ENCODE data around the gene FBXO47. TPM values are rescaled to one million over a fixed set of nuclear protein-coding genes. Genes with fewer than 3 reads are reported as not detected.
A peak's percentile ranks its signal among the peaks of the same experiment; 100 is the strongest.

The FBXO47 gene
- total RNA-seq, 1 donor from 2014 or later, result not detected

DNA sequence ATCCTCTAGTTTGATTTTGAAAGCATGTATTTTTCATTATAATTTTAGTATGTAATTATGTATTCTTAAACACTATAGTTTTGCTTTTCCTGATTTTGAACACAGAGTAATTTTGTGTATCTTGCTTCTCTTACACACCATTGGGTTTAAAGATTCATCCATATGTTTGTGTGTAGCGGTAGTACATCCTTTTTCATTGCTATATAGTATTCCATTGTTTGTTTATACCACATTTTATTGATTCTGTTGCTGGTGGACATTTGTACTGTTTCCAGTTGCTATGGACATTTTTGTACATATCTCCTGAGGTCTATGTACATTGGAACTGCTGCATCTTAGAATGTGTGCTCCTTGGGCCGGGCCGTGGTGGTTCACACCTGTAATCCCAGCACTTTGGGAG is 62.3 kb downstream of the FBXO47 start:
- TF ChIP-seq, protein P1, sequence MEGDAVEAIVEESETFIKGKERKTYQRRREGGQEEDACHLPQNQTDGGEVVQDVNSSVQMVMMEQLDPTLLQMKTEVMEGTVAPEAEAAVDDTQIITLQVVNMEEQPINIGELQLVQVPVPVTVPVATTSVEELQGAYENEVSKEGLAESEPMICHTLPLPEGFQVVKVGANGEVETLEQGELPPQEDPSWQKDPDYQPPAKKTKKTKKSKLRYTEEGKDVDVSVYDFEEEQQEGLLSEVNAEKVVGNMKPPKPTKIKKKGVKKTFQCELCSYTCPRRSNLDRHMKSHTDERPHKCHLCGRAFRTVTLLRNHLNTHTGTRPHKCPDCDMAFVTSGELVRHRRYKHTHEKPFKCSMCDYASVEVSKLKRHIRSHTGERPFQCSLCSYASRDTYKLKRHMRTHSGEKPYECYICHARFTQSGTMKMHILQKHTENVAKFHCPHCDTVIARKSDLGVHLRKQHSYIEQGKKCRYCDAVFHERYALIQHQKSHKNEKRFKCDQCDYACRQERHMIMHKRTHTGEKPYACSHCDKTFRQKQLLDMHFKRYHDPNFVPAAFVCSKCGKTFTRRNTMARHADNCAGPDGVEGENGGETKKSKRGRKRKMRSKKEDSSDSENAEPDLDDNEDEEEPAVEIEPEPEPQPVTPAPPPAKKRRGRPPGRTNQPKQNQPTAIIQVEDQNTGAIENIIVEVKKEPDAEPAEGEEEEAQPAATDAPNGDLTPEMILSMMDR (IDR thresholded peaks at IDR 0.05), result no peak
- TF ChIP-seq EZH2 (IDR thresholded peaks at IDR 0.05), result no peak
- TF ChIP-seq EZH2phosphoT487 (IDR thresholded peaks at IDR 0.05), result no peak
- Histone ChIP-seq H3K9ac (no peak overlapping the region), H2AFZ (replicated peaks) (no peak overlapping the region), H3K9me3 (ENCODE audit: low read depth) (no peaks in the 10 kb centered on the region), H3F3A (ENCODE audit: low read depth) (peaks cover 13% of the 10 kb centered on the region), H3K36me3 (no peaks in the 10 kb centered on the region), H4K20me1 (ENCODE audit: low read depth) (peaks cover 7% of the 10 kb centered on the region), H3K79me2 (ENCODE audit: low read depth) (peaks cover 6% of the 10 kb centered on the region), H3K4me2 (no peak overlapping the region), H3K4me1 (peaks cover 16% of the 10 kb centered on the region), H3K4me3 (no peak overlapping the region), H3K27me3 (no peaks in the 10 kb centered on the region), H3K27ac (no peak overlapping the region)
- Mint-ChIP-seq H3K27ac (no peak overlapping the region), H3K9me3 (no peaks in the 10 kb centered on the region), H3K4me1 (peaks cover 20% of the 10 kb centered on the region), H3K4me3 (no peak overlapping the region), H3K36me3 (peaks cover 7% of the 10 kb centered on the region), H3K27me3 (ENCODE audit: insufficient read depth, low read depth) (peaks cover 2% of the 10 kb centered on the region)
- DNase-seq (ENCODE audit: low spot score), result no peak

DNA sequence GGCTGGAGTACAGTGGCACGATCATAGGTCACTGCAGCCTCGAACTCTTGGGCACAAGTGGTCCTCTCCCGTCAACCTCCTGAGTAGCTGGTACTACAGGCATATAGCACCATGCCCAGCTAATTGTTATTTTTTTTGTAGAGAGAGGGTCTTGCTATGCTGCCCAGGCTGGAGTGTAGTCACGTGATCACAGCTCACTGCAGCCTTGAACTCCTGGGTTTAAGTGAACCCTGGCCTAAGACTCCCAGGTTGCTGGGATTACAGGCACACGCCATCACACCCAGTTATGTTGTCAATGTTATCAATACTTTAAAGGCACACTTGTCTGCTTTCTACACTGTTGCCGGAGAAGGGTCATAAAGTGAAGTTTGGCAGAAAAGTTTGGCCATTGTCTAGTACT is 63.8 kb downstream of the FBXO47 start:
- Histone ChIP-seq H3K27ac (no peak overlapping the region), H3K4me2 (no peak overlapping the region), H3K27me3 (no peaks in the 10 kb centered on the region), H3F3A (ENCODE audit: low read depth) (peaks cover 13% of the 10 kb centered on the region), H4K20me1 (ENCODE audit: low read depth) (peaks cover 7% of the 10 kb centered on the region), H3K4me1 (peaks cover 18% of the 10 kb centered on the region), H3K79me2 (ENCODE audit: low read depth) (peaks cover 6% of the 10 kb centered on the region), H2AFZ (replicated peaks) (no peak overlapping the region), H3K9me3 (ENCODE audit: low read depth) (no peaks in the 10 kb centered on the region), H3K4me3 (no peak overlapping the region), H3K9ac (no peak overlapping the region), H3K36me3 (no peaks in the 10 kb centered on the region)
- Mint-ChIP-seq H3K4me3 (no peak overlapping the region), H3K9me3 (no peaks in the 10 kb centered on the region), H3K27ac (no peak overlapping the region), H3K4me1 (peaks cover 27% of the 10 kb centered on the region), H3K36me3 (peaks cover 11% of the 10 kb centered on the region), H3K27me3 (ENCODE audit: insufficient read depth, low read depth) (no peaks in the 10 kb centered on the region)
- no peak for DNase-seq (ENCODE audit: low spot score)
- TF ChIP-seq EZH2 (IDR thresholded peaks at IDR 0.05), result no peak
- TF ChIP-seq, protein P1 (IDR thresholded peaks at IDR 0.05), result no peak
- no peak for TF ChIP-seq EZH2phosphoT487 (IDR thresholded peaks at IDR 0.05)

DNA sequence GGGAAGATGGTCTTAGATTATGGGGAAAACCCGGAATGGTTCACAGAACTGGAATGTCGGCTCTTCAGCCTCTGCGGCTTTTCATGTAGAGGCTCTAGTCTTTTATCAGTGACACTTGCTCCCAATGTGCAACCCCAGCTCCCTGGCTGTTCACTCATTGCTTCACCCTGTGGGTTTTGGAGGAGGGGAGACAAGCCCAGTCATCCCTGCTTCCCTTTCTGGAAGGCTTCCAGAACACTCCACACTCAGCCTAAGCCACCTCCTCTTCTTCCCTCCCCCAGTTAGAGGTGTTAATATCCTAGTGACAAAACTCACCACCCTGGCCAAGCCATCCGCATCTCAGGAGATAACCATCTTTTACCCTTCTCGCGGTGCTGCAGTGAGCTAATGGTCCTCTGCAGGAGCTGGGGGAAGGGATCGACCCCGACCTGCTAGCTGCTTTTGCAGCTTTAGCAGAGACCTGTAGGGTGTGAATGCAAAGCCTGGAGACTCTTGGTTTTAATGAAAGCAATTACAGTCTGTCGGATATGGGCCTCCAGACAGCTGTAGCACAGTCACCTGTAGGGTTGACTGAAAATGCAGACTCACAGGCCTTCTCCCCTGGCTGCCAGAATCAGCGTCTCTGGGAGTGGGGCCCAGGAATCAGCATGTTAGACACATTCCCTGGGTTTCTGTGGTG is 66.1 kb downstream of the FBXO47 start:
- TF ChIP-seq, protein P1 (IDR thresholded peaks at IDR 0.05), result no peak
- no peak for TF ChIP-seq EZH2 (IDR thresholded peaks at IDR 0.05)
- no peak for TF ChIP-seq EZH2phosphoT487 (IDR thresholded peaks at IDR 0.05)
- no peak for DNase-seq (ENCODE audit: low spot score)
- Histone ChIP-seq H3K27me3 (no peaks in the 10 kb centered on the region), H3K27ac (peak overlapping the region; percentile 71), H3K79me2 (ENCODE audit: low read depth) (peaks cover 6% of the 10 kb centered on the region), H3F3A (ENCODE audit: low read depth) (peaks cover 24% of the 10 kb centered on the region), H3K4me3 (no peak overlapping the region), H2AFZ (replicated peaks) (no peak overlapping the region), H3K4me1 (peaks cover 34% of the 10 kb centered on the region), H4K20me1 (ENCODE audit: low read depth) (peaks cover 13% of the 10 kb centered on the region), H3K9ac (no peak overlapping the region), H3K9me3 (ENCODE audit: low read depth) (no peaks in the 10 kb centered on the region), H3K36me3 (no peaks in the 10 kb centered on the region), H3K4me2 (peak overlapping the region; percentile 41)
- peaks cover 13% of the 10 kb centered on the region for H3K36me3 Mint-ChIP-seq
- H3K4me1 Mint-ChIP-seq, result peaks cover 41% of the 10 kb centered on the region
- peak overlapping the region; percentile 72 for H3K27ac Mint-ChIP-seq
- no peaks in the 10 kb centered on the region for H3K9me3 Mint-ChIP-seq
- H3K4me3 Mint-ChIP-seq, result peak overlapping the region; percentile 52
- H3K27me3 Mint-ChIP-seq (ENCODE audit: insufficient read depth, low read depth), result peaks cover 3% of the 10 kb centered on the region
